Activated CD4-positive, alpha-beta memory T cell treated with anti-CD3 and anti-CD28 coated beads, Interleukin-2, amount 10 ng/mL, durations not matched to agents 7 days and 5 days (primary cell): ENCODE results near the gene CT45A8. TPM values are rescaled to one million over a fixed set of nuclear protein-coding genes. Genes with fewer than 3 reads are reported as not detected.

Experiments used
- total RNA-seq, 2 experiments: library from RNA; stranded (reverse); gene quantifications; one replicate each; pipeline ENCODE4 v1.2.3, GENCODE V29; 2021

The CT45A8 gene
- total RNA-seq, 2 experiments from 2014 or later, result not detected

Other genes starting within 250 kb of the CT45A8 start
- gene CT45A1, start 140.9 kb downstream of the CT45A8 start, total RNA-seq, result not detected
- not detected for gene CT45A3, start 86.3 kb downstream of the CT45A8 start, total RNA-seq
- gene CT45A5, start 69.0 kb downstream of the CT45A8 start, total RNA-seq, result 1 to 10 TPM in 1 of 2 experiments, under 1 TPM in 1; 0.58 to 1.1 TPM
- gene CT45A6, start 51.8 kb downstream of the CT45A8 start, total RNA-seq, result not detected
- gene CT45A2, start 34.5 kb downstream of the CT45A8 start, total RNA-seq, result not detected
- not detected for gene CT45A7, start 17.3 kb downstream of the CT45A8 start, total RNA-seq
- gene CT45A9, start 17.3 kb upstream of the CT45A8 start, total RNA-seq, result not detected
- gene CT45A10, start 38.9 kb upstream of the CT45A8 start, total RNA-seq, result not detected
- not detected for gene SAGE1, start 39.2 kb upstream of the CT45A8 start, total RNA-seq
- 10 to 100 TPM; 19.2 to 19.3 TPM for gene MMGT1, start 119.5 kb upstream of the CT45A8 start, total RNA-seq
- gene SLC9A6, start 130.9 kb upstream of the CT45A8 start, total RNA-seq, result 10 to 100 TPM; 18.6 to 20.9 TPM